IPS DF 6.9 (cell line): ENCODE data around the gene TTC16.

Source experiments
- DNase-seq: peaks from one replicate; pipeline ENCODE4 v3.0.0-alpha.2; 2013; ENCODE audit warnings: low read depth, low spot score
- H3K27ac ChIP-seq: one replicate; pipeline ENCODE4 v1.5.1; 2013; ENCODE audit warnings: low read length, control low read depth
- H3K27me3 ChIP-seq: 2 replicates; pipeline ENCODE4 v1.6.1; 2013; ENCODE audit warnings: mild to moderate bottlenecking, low read length; ENCODE audit not compliant: control insufficient read depth, insufficient read depth
- H3K36me3 ChIP-seq: 2 replicates; pipeline ENCODE4 v1.6.1; 2013; ENCODE audit warnings: low read length; ENCODE audit not compliant: control insufficient read depth, insufficient read depth
- H3K4me1 ChIP-seq: 2 replicates; pipeline ENCODE4 v1.6.1; 2013; ENCODE audit warnings: low read length; ENCODE audit not compliant: control insufficient read depth, insufficient read depth
- H3K4me3 ChIP-seq: 2 replicates; pipeline ENCODE4 v1.5.1; 2013; ENCODE audit warnings: mild to moderate bottlenecking, low read length
- H3K9me3 ChIP-seq: 2 replicates; pipeline ENCODE4 v1.6.1; 2013; ENCODE audit warnings: low read length, inconsistent platforms; ENCODE audit not compliant: control insufficient read depth, insufficient read depth
- whole genome bisulfite sequencing: extraction: QIAGEN DNeasy Blood & Tissue Kit; methylation state at CpG from one replicate; pipeline ENCODE4 v1.1.7; 2013; ENCODE audit warnings: mixed read lengths, missing lambda C conversion rate; ENCODE audit not compliant: insufficient read length, insufficient coverage; 5-methylcytosine and 5-hydroxymethylcytosine counted together

TTC16 gene

DNA sequence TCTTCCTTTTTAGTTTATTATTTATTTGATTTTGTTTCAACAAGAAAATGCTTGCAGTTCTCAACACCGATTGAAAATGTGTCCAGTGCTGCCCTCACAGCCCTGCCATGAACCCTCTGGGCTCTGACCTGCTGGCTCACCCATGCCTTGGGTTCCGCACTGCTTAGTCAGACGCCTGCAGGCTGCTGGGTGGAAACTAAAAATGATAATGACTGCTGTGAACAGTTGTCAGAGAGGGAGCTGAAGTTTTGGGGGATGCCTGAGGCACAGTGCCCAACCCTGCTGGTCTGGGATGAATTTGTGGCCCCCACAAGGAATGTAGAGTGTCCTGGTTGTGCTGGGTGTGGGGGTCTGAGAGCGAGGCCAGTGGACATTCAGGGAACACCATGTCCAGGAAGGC is 31.3 kb upstream of the TTC16 start:
- Histone ChIP-seq H3K9me3 (no peaks in the 10 kb centered on the region), H3K27me3 (no peaks in the 10 kb centered on the region), H3K4me3 (no peak overlapping the region), H3K36me3 (peaks cover 18% of the 10 kb centered on the region), H3K27ac (no peak overlapping the region), H3K4me1 (no peaks in the 10 kb centered on the region)
- no peak for DNase-seq
- WGBS = no CpG with 5 or more reads among the region's 4 CpGs

DNA sequence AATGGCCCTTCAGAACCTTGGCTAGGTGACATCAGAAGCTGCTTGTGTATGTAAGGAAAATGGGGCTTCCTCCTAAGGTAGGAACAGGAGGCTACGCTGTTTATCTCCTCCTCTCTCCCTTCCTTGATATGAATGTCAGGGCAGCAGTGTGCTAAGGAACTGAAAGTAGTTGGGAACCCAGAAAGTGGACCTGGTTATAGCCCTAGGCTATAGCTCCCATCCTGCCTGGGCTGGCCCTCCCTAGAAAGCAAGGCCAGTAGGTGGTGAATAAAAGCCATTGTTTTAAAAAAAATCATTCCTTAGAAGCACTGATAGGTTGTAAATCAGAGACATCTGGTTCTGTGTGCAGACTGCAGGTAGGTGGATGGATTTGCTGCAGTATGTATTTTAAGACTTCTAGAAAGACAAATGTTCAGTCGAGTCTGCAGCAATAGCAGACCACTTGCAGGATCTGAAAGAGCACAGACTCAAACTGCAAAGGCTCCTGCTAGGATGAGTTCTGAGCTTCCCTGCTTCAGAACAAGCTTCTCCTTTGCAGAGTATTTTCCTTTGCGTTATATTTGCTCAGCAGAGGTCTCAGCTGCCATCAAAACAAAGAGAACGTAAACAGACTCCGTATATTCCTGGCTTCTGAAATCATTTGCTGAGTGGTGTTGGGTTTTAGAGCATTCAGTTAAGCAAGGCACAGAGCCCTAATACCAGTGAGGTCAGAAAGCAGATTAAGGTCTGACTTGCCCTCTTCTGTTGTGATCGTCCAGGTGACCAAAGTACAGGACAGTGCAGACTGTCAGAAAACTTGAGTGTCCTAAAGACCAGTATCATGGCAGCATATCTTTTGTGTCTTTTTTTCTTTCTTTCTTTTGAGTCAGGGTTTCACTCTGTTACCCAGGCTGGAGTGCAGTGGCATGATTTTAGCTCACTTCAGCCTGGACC is 29.2 kb upstream of the TTC16 start:
- no peaks in the 10 kb centered on the region for H3K27me3 ChIP-seq
- H3K4me1 ChIP-seq = no peaks in the 10 kb centered on the region
- peaks cover 13% of the 10 kb centered on the region for H3K36me3 ChIP-seq
- no peaks in the 10 kb centered on the region for H3K9me3 ChIP-seq
- H3K27ac ChIP-seq = no peak overlapping the region
- no peak overlapping the region for H3K4me3 ChIP-seq
- no CpG with 5 or more reads among the region's 6 CpGs for WGBS
- no peak for DNase-seq

DNA sequence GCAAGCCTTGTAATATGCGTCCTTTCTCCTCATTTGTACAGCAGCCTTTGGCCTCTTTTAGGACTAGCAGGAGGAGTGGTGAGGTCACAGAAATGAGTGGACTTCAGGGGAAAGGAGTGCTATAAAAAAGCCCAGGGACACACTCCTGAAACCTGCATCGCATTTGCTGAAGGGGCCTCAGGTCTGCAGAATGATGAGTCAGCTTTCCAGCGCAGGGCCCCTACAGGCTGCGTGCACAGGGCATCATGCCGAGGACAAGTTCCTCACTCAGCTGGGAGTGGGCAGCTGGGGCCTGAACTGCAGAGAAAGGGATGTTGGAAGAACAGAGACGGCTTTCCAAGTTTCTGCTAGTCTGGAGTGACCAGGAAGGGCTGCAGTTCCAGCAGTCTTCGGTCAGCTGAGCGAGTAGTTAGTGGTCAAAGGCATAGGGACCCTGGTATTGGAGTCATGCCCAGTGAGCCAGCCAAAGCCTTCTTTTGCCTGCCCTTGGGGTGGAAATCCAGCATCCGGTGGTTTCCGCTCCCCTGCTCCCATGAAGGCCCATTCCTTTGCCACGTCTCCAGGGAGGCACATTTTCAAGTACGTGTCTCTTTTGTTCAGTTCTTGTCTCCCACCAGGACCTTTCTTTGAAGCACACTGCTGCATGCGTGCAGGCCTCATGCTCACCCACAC is 26.4 kb upstream of the TTC16 start:
- Histone ChIP-seq H3K27ac (no peak overlapping the region), H3K27me3 (no peaks in the 10 kb centered on the region), H3K36me3 (peaks cover 2% of the 10 kb centered on the region; the same call in 1 of the 2 replicates), H3K4me3 (no peak overlapping the region), H3K4me1 (no peaks in the 10 kb centered on the region), H3K9me3 (no peaks in the 10 kb centered on the region)
- no CpG with 5 or more reads among the region's 13 CpGs for WGBS
- no peak for DNase-seq

DNA sequence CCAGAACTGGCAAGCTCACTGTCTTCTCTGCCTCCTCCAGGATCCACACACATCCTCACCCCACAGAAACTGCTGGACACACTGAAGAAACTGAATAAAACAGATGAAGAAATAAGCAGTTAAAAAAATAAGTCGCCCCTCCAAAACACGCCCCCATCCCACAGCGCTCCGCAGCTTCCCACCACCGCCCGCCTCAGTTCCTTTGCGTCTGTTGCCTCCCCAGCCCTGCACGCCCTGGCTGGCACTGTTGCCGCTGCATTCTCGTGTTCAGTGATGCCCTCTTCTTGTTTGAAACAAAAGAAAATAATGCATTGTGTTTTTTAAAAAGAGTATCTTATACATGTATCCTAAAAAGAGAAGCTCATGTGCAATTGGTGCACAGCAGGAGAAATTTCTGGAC is 25.1 kb upstream of the TTC16 start:
- Histone ChIP-seq H3K27me3 (no peaks in the 10 kb centered on the region), H3K9me3 (no peaks in the 10 kb centered on the region), H3K27ac (no peak overlapping the region), H3K36me3 (peaks cover 2% of the 10 kb centered on the region; the same call in 1 of the 2 replicates), H3K4me3 (no peak overlapping the region), H3K4me1 (no peaks in the 10 kb centered on the region)
- DNase-seq = no peak
- no CpG with 5 or more reads among the region's 10 CpGs for WGBS

DNA sequence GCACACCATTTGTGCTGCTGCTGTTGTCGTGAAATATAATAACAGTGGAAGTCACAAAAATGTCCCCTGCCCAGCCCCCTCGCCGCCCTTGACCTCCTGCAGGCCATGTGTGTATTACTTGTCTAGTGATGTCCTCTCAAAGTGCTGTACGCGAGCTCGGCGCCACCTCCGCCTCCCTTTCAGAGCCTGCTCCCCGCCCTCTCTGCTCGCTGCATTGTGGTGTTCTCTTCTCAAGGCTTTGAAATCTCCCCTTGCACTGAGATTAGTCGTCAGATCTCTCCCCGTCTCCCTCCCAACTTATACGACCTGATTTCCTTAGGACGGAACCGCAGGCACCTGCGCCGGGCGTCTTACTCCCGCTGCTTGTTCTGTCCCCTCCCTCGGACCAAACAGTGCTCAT is 23.8 kb upstream of the TTC16 start:
- no peak for DNase-seq
- Histone ChIP-seq H3K27me3 (no peaks in the 10 kb centered on the region), H3K4me1 (no peaks in the 10 kb centered on the region), H3K4me3 (no peak overlapping the region), H3K9me3 (no peaks in the 10 kb centered on the region), H3K36me3 (peaks cover 2% of the 10 kb centered on the region; the same call in 1 of the 2 replicates), H3K27ac (no peak overlapping the region)
- WGBS = no CpG with 5 or more reads among the region's 20 CpGs

DNA sequence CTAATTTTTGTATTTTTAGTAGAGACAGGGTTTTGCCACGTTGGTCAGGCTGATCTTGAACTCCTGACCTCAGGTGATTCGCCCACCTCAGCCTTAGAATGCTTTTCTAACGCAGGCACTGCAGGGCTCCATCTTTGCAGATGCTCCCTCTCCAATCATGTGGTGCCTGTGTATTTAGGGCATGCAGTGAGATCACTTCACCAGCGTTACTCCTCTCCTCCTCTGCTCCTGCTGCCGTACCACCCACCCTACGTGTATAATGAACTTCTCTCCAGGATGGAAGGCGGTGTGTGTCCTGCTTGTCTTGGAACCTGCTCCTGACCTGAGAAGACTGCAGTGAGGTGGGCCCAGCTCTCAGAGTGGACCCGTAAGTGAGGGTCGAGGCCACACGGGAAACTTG is 22.7 kb upstream of the TTC16 start:
- Histone ChIP-seq H3K27me3 (no peaks in the 10 kb centered on the region), H3K4me3 (no peak overlapping the region), H3K9me3 (no peaks in the 10 kb centered on the region), H3K27ac (no peak overlapping the region), H3K4me1 (no peaks in the 10 kb centered on the region), H3K36me3 (peaks cover 2% of the 10 kb centered on the region; the same call in 1 of the 2 replicates)
- no peak for DNase-seq
- WGBS = no CpG with 5 or more reads among the region's 10 CpGs

DNA sequence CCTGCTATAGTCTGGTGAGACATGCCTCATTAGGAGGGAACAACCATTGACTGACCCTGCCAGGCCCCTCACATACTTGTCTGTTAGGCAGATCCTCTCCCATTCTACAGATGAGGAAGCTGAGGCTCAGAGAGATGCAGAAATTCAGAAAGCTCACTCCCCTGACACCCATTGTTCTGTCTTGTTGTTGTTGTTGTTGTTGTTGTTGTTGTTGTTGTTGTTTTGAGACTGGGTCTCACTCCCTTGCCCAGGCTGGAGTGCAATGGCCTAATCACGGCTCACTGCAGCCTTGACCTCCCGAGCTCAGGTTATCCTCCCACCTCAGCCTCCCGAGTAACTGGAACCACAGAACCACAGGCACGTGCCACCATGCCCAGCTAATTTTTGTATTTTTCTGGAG is 22.2 kb upstream of the TTC16 start:
- Histone ChIP-seq H3K9me3 (no peaks in the 10 kb centered on the region), H3K36me3 (peaks cover 2% of the 10 kb centered on the region; the same call in 1 of the 2 replicates), H3K27ac (no peak overlapping the region), H3K27me3 (no peaks in the 10 kb centered on the region), H3K4me3 (no peak overlapping the region), H3K4me1 (no peaks in the 10 kb centered on the region)
- no CpG with 5 or more reads among the region's 4 CpGs for WGBS
- DNase-seq = no peak

DNA sequence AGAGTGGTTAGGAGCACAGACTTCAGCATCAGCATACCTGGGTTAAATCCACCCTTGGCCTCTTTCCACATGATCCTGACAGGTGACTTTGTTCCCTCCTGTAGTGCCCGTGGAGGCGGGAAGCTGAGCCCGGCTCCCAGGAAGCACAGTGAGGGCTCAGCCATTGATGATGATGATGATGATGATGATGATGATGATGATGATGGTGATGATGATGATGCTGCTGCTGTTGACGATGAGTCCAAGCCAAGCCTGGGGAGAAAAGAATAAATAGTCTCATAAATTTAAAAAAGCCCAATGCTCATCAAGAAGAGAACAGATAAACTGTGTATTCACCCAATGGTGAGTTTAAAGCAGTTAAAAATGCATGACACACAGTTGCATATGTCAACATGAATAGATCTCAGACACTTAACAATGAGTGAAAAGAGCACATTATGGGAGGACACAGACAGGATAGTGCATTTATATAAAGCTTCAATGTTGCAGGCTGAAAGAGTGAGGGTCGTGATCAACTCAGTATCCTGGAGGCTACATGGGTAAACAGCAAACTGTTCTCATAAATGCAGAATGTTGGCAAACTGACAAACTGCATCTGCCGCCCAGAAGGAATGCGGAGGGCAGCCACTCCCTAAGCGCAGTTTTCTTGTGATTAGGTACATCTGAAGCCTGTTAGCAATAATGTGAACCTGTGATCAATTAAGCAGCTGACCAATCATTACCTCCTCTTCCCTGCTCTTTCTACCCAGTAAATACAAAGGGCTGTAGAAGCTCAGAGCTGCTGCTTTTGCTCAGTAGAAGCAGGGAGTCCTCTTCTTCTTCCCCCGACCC is 20.8 kb upstream of the TTC16 start:
- no CpG with 5 or more reads among the region's 9 CpGs for WGBS
- Histone ChIP-seq H3K4me1 (no peaks in the 10 kb centered on the region), H3K4me3 (no peak overlapping the region), H3K27me3 (no peaks in the 10 kb centered on the region), H3K27ac (no peak overlapping the region), H3K9me3 (no peaks in the 10 kb centered on the region), H3K36me3 (no peaks in the 10 kb centered on the region)
- no peak for DNase-seq

DNA sequence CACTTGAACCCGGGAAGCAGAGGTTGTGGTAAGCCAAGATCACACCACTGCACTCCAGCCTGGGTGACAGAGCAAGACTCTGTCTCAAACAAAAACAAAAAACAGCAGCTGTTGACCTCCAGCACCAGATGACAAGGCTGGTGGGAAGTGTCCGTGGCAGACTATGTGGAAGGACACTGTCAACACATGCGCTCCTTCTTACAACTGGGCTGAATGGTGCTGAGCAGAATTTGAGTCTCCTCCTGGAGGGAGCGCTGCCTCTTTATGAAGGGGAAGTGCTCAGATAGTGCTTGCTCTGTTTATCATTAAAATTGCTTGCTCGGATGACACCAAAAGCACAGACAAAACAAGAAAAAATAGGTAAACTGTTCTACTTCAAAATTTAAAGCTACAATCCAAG is 18.3 kb upstream of the TTC16 start:
- DNase-seq = no peak
- H3K27me3 ChIP-seq = no peaks in the 10 kb centered on the region
- H3K9me3 ChIP-seq = no peaks in the 10 kb centered on the region
- no peak overlapping the region for H3K4me3 ChIP-seq
- WGBS = no CpG with 5 or more reads among the region's 5 CpGs
- no peak overlapping the region for H3K27ac ChIP-seq
- no peaks in the 10 kb centered on the region for H3K4me1 ChIP-seq
- H3K36me3 ChIP-seq = no peaks in the 10 kb centered on the region

DNA sequence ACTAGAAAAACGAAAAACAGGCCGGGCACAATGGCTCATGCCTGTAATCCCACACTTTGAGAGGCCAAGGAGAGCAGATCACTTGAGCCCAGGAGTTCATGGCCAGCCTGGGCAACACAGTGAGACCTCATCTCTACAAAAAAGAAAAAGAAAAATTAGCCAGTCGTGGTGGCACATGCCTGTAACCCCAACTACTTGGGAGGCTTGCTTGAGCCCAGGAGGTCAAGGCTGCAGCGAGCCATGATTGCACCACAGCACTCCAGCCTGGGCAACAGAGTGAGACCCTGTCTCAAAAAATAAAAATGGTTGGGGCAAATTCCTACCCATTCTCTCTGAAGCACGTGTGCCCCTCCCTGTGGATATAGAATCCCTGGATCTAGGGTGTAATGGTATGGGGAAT is 17.5 kb upstream of the TTC16 start:
- WGBS = no CpG with 5 or more reads among the region's 5 CpGs
- H3K4me3 ChIP-seq = no peak overlapping the region

More for the DNA sequence above, 17.5 kb upstream of the TTC16 start:
- H3K9me3 ChIP-seq = no peaks in the 10 kb centered on the region
- DNase-seq = no peak
- no peaks in the 10 kb centered on the region for H3K4me1 ChIP-seq
- H3K27me3 ChIP-seq = no peaks in the 10 kb centered on the region
- no peak overlapping the region for H3K27ac ChIP-seq
- H3K36me3 ChIP-seq = no peaks in the 10 kb centered on the region
